Fibroblast of skin of right biceps (primary cell): Measurements from ENCODE around the gene CFAP210.
A peak's percentile ranks its signal among the peaks of the same experiment; 100 is the strongest.
"Not testable (repeated sequence)": the region's sequence is repeated elsewhere in the genome, so short reads cannot be mapped to it uniquely, and the experiment has no call there.

Source experiments
- DNase-seq: peaks from one replicate; pipeline ENCODE4 v3.0.0-alpha.2; 2013

Gene CFAP210

DNA sequence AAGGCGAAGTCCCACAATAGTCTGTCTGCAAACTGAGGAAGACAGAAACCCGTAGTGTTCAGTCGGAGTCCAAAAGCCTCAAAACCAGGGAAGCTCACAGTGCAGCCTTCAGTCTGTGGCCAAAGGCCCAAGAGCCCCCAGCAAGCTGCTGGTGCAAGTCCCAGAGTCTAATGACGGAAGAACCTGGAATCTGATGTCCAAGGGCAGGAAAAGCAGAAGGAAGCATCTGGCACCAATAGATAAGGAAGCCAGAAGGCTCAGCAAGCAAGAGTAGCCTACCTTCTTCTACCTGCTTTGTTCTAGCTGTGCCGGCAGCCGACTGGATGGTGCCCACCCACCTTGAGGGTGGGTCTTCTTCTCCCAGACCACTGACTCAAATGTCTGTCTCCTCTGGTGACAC lies 21.8 kb downstream of the CFAP210 start:
- no peak for DNase-seq

DNA sequence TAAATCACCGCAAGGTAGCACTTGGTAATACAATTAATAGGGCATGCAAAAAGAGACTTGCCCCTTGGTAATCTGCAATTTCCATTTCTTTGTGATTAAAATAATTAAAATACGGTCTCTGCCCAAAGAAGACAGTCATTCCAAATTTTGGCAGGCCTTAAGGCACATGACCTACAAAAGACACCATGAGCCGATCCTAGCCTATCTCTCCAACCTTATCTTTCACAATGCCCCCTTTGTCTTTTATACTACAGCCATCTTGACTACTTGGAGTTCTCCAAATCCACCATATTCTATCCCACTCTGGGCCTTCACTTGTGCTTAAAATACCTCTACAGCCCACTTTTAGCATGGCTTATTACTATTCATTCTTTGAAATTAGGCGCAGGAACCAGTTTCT lies 23.3 kb downstream of the CFAP210 start:
- DNase-seq: no peak

DNA sequence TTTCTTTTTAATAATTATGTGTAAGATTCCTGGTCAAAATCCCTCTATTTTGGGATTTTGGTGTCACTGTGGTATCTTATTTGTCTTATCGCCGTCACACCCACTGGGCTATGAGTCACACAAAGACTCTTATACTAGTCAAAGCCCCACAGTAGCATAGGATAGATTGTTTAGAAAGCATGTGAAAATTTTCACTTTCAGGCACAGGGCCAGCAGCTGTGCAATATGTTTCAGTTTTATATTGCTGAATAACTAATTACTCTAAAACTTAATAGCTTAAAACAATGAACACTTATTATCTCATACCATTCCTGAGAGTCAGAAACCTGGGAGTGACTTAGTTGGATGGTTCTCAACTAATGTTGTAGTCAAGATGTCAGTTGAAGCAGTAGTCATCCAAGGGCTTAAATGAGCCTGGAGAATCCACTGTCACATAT lies 24.0 kb downstream of the CFAP210 start:
- peak; percentile 60 for DNase-seq

DNA sequence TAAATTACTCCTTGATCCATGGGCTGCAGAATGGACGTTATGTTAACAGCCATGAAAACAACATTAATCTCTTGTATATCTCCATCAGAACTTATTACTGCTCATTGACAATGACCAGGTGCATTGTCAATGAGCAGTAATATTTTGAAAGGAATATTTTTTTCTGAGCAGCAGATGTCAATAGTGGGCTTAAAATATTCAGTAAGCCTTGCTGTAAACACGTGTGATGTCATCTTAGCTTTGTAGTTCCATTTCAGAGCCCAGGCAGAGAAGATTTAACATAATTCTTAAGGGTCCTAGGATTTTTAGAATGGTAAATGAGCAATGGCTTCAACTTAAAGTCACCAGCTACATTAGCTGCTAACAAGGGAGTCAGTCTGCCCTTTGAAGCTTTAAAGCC lies 26.6 kb downstream of the CFAP210 start:
- no peak for DNase-seq

DNA sequence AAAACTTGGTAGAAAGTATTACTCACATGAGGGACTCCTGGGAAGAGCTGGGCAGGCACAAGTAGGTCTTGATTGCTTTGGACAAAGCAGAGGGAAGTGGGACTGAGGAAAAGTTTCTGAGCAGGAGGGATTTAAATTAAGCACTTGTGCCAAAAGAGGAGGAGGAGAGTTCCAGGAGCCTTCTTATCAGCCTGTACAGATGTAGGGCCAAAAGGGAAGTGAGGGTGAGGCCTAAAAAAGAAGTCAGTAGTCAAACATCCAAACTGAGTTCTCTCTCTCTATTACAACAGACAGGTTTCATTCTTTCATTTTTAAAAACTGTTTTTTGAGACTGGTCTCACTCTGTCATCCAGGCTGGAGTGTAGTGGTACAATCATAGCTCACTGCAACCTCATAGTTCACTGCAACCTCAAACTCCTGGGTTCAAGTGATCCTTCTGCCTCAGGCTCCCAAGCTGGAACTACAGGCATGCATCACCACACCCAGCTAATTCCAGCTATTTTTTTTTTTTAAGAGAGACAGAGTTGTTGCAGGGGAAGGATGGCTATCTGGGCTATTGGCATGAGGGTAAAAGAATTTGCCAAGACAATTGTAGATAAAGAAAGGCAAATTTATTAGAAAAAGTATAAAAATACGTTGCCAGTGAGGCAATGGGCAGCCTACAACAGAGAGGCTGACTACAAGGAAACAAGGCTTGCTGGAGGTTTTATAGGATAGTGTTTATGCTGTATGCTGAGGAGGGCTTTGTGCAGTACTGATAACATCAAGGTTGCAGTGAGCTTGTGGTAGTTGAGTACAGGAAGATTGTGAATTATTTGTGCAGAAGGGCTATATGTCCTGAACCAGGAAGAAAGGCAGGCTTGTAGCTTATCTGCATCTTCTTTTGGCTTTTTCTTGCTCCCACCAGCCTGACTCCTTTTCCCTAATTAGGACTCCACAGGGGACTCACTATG lies 29.0 kb downstream of the CFAP210 start:
- DNase-seq: no peak

DNA sequence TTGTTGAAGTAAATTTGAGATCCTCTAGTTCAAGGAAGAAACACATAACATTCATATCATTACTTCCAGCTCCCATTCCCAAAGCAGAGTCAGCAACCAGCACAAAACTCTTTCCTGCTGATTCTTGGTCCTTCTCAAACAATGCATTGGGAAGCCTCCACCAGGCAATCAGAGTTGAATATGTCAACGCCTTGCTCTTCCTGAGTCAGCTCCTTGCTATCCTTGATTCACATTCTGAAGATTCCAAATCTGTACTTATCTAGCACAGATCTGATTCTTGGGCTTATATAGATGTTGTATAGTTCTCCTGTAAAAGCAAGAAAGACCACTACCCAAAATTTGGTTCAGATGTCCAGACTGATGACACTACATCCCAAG lies 29.6 kb downstream of the CFAP210 start:
- peak; percentile 57 for DNase-seq

DNA sequence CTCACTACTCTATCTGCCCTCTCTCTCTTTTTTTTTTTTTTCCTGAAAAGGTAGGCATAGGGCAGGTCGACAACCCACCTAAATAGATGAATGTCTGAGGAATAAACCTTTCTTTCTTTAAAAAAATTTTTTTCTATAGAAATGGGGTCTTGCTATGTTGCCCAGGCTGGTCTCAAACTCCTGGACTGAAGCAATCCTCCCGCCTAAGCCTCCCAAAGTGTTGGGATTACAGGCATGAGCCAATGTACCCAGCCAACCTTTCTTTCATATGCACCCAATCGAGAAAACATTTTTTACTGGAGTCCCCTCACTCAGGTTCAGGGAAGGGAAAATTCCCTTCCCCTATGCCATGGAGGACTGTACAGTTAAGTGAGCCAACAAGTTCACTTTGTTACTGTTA lies 31.0 kb downstream of the CFAP210 start:
- no peak for DNase-seq

DNA sequence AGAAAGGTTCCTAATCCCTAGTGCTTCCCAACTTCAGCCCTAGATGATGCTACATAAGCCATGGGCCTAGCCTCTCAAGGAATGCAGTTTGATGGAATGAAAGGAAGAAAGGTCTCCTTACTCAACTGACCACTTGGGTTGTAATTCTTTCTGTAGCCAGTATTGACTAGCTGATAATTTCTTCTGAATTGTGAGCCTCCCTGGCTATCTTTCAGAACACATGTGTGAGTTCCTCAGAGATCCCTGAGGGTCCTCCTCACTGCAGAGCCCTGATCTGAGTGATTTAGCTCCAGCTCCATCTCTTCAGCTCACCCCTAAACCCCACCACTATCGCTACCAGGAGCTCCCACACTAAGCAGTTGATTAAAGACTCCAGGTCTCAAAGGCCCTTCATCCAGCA lies 31.5 kb downstream of the CFAP210 start:
- no peak for DNase-seq

DNA sequence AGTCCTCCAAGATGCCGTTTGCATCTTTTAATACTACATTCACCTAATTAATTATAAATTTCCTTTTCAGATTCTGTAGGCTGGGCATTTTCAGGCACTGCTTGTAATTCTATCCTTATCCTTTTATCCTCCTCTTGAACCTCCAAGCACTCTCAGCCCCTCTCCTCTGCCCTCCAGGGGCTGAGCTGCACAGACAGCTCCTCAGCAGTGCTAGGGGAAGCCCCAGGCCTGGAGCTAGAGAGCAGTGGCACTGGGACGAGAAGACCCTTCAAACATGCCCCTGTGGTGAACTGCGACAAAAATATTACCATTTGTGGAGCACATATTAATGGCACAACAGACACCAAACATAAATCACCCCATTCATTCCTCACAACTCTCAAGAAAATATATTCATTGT lies 32.9 kb downstream of the CFAP210 start:
- DNase-seq: no peak

DNA sequence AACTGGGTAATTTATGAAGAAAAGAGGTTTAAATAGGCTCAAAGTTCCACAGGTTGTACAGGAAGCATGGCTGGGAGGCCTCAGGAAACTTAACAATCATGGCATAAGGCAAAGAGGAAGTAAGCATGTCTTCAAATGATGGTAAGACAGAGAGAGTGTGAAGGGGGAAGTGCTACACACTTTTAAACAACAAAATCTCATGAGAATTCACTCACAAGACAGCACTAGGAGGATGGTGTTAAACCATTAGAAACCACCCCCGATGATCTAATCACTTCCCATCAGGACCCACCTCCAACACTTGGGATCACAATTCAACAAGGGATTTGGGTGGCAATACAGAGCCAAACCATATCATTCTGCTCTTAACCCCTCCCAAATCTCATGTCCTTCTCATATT lies 34.9 kb downstream of the CFAP210 start:
- no peak for DNase-seq

DNA sequence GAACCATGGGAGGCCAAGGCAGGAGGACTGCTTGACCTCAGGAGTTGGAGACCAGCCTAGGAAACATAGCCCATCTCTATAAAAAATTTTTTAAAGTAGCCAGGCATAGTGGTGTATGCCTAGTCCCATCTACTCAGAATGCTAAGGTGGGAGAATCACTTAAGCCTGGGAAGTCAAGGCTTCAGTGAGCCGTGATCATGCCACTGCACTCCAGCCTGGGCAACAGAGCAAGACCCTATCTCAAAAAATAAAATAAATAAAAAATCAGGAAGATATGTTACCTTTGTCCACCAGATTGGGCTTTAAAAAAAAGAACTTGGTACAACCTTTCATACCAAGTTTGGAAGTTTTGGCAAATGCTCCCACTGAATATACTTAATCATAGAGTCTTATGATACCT lies 35.3 kb downstream of the CFAP210 start:
- no peak for DNase-seq

DNA sequence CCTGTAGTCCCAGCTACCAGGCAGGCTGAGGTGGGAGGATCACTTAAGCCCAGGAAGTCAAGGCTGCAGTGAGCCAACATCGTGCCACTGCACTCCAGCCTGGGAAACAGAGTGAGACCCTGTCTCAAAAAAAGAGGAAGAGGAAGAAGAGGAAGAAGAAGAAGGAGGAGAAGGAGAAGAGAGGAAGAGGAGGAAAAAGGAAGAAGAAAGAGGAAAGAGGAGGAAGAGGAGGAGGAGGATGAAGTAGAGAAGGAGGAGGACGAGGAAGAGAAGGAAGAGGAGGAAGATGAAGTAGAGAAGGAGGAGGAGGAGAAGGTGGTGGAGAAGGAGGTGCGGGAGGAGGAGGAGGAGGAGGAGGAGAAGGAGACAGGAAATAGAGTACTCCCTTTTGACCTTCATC lies 38.0 kb downstream of the CFAP210 start:
- DNase-seq: no peak

DNA sequence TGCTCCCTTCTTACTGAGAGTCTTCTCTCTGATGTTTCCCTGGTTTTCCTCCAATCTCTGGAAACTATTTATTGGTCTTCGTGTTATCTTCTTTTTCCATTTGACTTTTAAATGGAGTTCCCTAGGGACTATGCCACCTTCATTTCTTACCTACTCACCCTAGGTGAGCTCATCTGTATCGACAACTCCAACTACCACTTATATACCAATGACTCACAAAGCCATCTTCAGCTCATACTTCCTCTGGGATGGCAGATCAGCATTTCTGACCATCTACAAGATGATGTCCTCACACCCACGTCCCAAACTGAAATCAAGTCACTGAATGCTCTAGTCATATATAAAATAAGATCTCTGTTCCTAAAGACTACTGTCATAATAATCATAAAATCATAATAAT lies 40.6 kb downstream of the CFAP210 start:
- no peak for DNase-seq

DNA sequence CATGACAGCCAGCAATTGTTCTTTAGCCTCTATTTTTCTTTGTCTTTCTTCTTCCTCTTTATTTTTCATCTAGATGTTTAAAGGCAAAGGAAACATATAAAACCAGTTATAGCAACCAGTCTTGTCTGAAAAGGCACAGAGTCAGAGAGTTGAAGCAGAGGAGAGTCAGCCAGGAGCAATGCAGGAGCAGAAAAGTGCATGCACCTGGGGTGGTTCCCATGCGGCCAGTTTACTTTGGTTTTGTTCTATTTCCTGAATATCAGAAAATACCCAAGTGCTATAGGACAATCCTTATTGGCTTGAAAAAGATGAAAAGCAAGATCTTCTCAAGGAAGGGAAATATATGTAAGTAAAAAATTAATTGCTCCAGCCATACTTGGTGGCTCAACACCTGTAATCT lies 44.9 kb downstream of the CFAP210 start:
- DNase-seq: no peak

DNA sequence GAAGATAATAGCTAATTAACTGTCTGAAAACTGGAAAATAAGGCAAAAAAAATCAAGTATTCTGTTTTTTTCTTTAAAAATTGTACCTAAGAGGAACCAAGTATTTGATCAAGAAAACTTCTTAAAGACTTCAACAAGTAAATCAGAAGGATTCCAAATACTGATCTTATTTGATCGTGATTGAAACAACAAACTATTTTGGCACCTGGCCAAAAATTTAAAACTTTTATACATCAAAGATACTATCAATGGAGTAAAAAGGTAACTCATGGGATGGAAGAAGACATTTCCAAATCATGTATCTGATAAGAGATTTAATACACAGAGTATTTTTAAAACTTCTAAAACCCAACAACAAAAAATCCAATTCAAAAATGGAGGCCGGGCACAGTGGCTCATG lies 46.7 kb downstream of the CFAP210 start:
- no peak for DNase-seq

DNA sequence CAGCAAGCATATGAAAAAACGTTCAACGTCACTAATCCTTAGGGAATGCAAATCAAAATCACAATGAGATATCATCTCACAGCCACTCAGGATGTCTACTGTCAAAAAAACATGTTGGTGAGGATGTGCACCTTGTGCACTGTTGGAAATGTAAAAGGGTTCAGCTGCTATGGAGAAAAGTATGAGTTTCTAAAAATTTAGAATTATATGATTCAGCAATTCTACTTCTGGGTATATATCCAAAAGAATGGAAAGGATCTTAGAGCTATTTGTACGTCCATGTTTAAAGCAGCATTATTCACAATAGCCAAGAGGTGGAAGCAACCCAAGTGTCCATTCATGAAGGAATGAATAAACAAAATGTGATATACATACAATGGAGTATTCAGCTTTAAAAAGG lies 50.0 kb downstream of the CFAP210 start:
- DNase-seq: no peak

DNA sequence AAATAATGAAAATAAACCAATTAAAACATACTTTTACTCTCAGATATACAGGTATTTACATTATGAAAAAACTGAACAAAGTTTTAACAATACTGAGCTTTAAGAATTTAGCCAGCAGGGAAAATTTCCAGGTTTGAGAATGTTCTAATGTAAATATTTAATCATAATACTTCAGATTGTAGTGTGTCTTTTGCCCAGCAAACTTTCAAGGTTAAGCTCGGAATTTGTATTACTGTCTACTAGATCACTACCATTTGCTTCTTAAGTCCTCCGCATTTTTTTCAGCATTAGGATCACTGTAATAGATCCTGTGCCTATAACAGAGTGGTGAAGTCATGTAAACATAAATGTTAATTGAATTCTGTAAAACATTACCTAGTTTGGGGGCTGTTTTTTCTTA lies 52.7 kb downstream of the CFAP210 start:
- no peak for DNase-seq

DNA sequence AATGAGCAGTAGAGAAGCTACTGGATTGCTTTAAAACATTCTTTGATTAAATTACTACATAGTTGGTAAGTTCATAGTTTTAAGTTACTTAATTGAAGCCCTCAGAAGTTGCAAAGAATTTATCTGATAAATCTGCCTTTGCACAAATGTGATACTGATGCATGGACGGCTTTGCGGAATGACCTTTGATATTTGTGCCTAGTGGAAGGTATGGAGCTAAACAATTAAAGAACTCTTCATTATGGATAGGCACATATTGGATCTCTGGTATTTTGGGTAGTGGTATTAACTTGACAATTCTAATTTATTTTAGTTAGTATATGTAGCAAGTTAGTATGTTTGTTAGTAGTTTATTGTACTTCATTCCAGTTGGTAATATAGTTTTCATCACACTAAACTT lies 54.1 kb downstream of the CFAP210 start:
- no peak for DNase-seq

DNA sequence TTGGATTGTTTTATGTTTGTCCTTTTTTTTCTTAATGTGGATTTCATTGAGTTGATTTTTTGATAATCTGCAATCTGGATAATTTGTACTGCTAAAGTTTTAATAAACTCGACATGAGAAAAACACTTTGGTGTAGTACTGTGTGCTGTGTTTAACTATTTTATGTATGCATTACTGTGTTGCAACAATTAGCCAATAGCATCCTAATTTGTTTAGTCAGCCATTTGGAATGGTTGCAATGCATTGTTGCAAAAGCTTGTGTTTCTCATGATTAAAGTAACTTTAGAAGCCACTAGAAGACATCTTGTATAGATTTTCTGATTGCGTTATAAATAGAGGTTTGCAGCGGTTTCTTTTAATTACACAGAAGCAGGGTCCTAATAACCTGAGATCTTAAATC lies 56.6 kb downstream of the CFAP210 start:
- peak; percentile 74 for DNase-seq

DNA sequence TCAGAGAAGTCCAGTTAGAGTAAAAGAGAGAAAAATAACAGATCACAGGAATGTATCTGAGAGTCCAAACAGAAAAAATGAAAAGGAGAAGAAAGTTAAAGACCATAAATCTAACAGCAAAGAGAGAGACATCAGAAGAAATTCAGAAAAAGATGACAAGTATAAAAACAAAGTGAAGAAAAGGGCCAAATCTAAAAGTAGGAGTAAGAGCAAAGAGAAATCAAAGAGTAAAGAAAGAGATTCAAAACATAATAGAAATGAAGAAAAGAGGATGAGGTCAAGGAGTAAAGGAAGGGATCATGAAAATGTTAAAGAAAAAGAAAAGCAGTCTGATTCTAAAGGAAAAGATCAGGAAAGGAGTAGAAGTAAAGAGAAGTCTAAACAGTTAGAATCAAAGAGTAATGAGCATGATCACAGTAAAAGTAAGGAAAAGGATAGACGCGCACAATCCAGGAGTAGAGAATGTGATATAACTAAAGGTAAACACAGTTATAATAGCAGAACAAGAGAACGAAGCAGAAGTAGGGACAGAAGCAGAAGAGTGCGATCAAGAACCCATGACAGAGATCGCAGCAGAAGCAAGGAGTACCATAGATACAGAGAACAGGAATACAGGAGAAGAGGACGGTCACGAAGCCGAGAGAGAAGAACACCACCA lies 57.6 kb downstream of the CFAP210 start:
- DNase-seq: no peak

DNA sequence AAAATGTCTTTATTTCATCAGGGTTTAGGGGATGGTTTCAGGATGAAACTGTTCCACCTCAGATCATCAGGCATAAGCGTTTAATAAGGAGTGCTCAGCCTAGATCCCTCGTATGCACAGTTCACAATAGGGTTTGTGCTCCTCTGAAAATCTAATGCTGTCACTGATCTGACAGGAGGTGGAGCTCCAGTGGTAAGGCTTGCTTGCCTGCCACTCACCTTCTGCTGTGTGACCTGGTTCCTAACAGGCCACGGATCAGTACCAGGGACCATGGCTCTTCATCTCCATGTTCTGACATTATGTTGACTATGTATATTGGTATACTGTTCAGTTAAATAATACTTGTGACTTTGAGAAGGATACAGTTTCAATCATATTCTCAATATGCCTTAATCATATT lies 68.4 kb downstream of the CFAP210 start:
- no peak for DNase-seq

DNA sequence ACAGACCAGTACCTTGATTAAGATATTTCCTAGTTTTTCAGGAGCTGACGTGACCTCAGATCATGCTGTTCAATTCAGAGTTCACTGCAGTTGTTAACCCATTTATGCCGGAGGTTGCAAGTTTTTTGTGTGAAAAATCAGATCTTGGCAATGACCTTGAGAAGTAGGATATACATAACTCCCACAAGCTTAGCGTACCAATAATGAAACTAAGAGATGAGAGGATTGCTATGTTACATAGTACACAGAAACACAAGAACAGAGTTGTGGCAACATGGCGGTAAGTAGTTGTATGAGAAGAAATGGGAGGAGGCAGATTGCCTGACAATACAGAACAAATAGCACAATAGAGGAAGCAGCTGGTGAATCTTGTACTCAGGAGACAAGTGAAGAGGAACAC lies 71.0 kb downstream of the CFAP210 start:
- no peak for DNase-seq

DNA sequence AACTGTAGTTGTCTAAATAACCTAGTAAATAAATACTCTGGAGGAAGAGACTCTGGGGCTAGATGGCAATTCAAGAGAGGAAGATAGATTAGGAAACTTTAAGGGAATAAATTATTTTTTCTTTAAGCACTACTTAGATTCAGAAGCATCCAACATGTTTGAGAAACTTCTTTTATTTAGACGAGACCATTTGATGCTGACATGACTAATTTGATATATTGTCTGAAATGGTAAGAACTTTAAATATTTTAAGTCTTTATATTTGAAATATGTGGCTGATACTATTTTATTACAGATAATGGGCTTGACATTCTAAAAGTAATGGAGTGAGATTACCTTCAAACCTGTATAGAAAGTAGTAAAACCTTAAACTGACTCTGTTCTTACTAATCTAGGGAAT lies 73.7 kb downstream of the CFAP210 start:
- DNase-seq: no peak

DNA sequence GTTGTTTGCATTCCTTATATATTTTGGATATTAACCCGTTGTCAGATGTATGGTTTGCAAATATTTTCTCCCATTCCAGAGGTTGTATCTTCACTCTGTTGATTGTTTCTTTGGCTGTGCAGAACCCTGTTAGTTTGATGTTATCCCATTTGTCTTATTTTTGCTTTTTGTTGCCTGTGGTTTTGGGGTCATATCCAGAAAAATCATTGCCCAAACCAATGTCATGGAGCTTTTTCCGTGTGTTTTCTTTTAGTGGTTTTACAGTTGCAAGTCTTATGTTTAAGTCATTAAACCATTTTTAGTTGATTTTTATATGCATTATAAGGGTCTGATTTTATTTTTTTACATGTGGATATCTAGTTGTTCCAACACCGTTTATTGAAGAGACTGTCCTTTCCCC lies 74.3 kb downstream of the CFAP210 start:
- DNase-seq: no peak

DNA sequence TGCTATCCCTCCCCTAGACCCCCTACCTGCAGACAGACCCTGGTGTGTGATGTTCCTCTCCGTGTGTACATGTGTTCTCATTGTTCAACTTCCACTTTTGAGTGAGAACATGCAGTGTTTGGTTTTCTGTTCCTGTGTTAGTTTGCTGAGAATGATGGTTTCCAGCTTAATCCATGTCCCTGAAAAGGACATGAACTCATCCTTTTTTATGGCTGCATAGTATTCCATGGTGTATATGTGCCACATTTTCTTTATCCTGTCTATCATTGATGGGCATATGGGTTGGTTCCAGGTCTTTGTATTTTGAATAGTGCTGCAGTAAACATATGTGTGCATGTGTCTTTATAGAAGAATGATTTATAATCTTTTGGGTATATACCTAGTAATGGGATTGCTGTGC lies 78.2 kb downstream of the CFAP210 start:
- DNase-seq: not testable (repeated sequence)
